Fibroblast of villous mesenchyme (primary cell): Measurements from ENCODE around the gene MYLIP. TPM values are rescaled to one million over a fixed set of nuclear protein-coding genes. Genes with fewer than 3 reads are reported as not detected.
A peak's percentile ranks its signal among the peaks of the same experiment; 100 is the strongest.

Experiments used
- DNase-seq: peaks from one replicate; pipeline ENCODE4 v3.0.0-alpha.2; 2010; ENCODE audit warnings: low read depth
- H3K4me3 ChIP-seq: 2 replicates; pipeline ENCODE4 v1.5.1; 2011; ENCODE audit warnings: low read depth, mild to moderate bottlenecking, low read length
- CTCF ChIP-seq: IDR thresholded peaks from 2 replicates; pipeline ENCODE4 v1.5.1; 2012; ENCODE audit warnings: low read depth, mild to moderate bottlenecking, low read length; ENCODE audit not compliant: insufficient read depth
- total RNA-seq: library from RNA; depleted of rRNA; stranded (reverse); fragments of >200 nt; gene quantifications from 2 replicates; pipeline ENCODE4 v1.2.3, GENCODE V29; 2012

Gene MYLIP
- total RNA-seq, 1 donor: 31.5 TPM

- DNase-seq: no peak
- no peak for TF ChIP-seq CTCF
- H3K4me3 ChIP-seq: no peak overlapping the region
Observed at GRCh38 chr6:16097382-16098171, 31.3 kb upstream of the MYLIP start.

GRCh38 chr6:16098211-16098610 lies 30.7 kb upstream of the MYLIP start:
- no peak for TF ChIP-seq CTCF
- no peak overlapping the region for H3K4me3 ChIP-seq
- DNase-seq: no peak

- no peak for TF ChIP-seq CTCF
- DNase-seq: no peak
- no peak overlapping the region for H3K4me3 ChIP-seq
Observed at GRCh38 chr6:16102208-16102607, 26.7 kb upstream of the MYLIP start.

- no peak overlapping the region for H3K4me3 ChIP-seq
- TF ChIP-seq CTCF: no peak
- no peak for DNase-seq
Observed at GRCh38 chr6:16103722-16104121, 25.2 kb upstream of the MYLIP start.

- no peak for TF ChIP-seq CTCF
Observed at GRCh38 chr6:16104624-16105433, 24.1 kb upstream of the MYLIP start.

GRCh38 chr6:16105854-16106253 lies 23.0 kb upstream of the MYLIP start:
- DNase-seq: peak; percentile 72
- TF ChIP-seq CTCF: no peak
- H3K4me3 ChIP-seq: no peak overlapping the region

More at GRCh38 chr6:16104624-16105433, 24.1 kb upstream of the MYLIP start:
- no peak overlapping the region for H3K4me3 ChIP-seq
- DNase-seq: no peak
